Diencephalon (tissue), 1 donor: ENCODE measurements around the gene NUP50. TPM values are rescaled to one million over a fixed set of nuclear protein-coding genes. Genes with fewer than 3 reads are reported as not detected.

Experiments
- small RNA-seq: library from RNA; depleted of rRNA; stranded (forward); fragments of <200 nt; gene quantifications from one replicate; pipeline ENCODE3, GENCODE V24; 2014
- total RNA-seq: library from RNA; depleted of rRNA; stranded (reverse); fragments of >200 nt; gene quantifications from one replicate; pipeline ENCODE4 v1.2.3, GENCODE V29; 2014

Gene NUP50, protein sequence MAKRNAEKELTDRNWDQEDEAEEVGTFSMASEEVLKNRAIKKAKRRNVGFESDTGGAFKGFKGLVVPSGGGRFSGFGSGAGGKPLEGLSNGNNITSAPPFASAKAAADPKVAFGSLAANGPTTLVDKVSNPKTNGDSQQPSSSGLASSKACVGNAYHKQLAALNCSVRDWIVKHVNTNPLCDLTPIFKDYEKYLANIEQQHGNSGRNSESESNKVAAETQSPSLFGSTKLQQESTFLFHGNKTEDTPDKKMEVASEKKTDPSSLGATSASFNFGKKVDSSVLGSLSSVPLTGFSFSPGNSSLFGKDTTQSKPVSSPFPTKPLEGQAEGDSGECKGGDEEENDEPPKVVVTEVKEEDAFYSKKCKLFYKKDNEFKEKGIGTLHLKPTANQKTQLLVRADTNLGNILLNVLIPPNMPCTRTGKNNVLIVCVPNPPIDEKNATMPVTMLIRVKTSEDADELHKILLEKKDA
- 44.1 TPM for total RNA-seq

DNA sequence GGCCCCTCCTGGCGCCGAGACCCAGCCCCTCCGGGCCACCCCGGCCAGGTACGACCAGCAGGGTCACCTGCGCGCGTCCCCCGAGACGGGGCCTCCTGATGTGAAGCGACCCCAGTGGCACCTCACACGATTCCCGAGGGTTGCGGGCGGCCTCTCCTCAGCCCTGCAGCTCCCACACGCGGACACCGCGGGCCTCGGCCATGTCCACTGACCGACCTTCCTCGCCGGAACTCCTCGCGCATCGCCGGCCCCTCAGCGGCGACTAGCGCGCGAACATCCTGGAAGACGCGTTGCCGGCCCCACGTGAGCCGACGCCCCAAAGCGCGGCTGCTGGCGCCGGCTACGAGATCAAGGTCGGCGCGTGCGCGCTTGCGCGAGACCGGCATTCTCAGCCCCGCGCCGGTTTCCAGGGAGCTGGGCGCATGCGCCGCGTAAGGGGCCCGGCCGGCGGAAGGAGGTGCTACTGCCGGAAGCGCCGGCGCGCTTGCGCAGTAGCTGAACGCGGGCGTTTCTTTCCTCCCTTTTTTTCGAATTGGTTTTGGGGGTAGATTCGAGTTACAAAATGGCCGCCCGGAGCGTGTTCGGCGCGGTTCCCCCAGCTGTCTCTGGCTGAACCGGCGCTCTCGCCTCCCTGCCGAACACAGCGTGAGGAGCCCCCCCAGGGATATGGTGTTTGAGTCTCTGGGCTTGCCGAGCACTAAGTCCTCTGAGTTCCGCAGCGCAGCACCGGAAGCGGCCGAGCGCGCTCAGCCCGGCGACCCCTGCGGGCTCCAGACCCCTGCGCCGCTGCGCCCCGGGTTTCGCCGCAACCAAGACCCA, at the start of gene NUP50:
TSS of gene NUP50 (plus strand) at position 475 of the 819 bp plus-strand sequence. CDS start 4,253 bp downstream, outside the sequence.

Small RNAs within 50 kb of the gene (small RNA-seq; reads per million reads assigned to genes)
- 1.3 reads per million, percentile 82 among the genes with 10 or more reads in this experiment for gene MIR1249

Other genes starting within 250 kb of the NUP50 start
- 8.8 TPM for gene PHF21B, start 153.9 kb upstream of the NUP50 start, total RNA-seq
- gene KIAA0930, start 77.0 kb downstream of the NUP50 start, total RNA-seq = 57.9 TPM
- gene UPK3A, start 121.0 kb downstream of the NUP50 start, total RNA-seq = not detected
- 34.1 TPM for gene FAM118A, start 146.0 kb downstream of the NUP50 start, total RNA-seq
- not detected for gene SMC1B, start 249.7 kb downstream of the NUP50 start, total RNA-seq
- gene RIBC2, start 249.8 kb downstream of the NUP50 start, total RNA-seq = 2.5 TPM